Skeletal muscle tissue (tissue), 4 donors: ENCODE measurements around the gene KCTD4. TPM values are rescaled to one million over a fixed set of nuclear protein-coding genes. Genes with fewer than 3 reads are reported as not detected.
A peak's percentile ranks its signal among the peaks of the same experiment; 100 is the strongest.
"Not testable (repeated sequence)": the region's sequence is repeated elsewhere in the genome, so short reads cannot be mapped to it uniquely, and the experiment has no call there.

ENCODE experiments used
- H3K27ac ChIP-seq: one replicate; pipeline ENCODE4 v1.7.0; 2013; ENCODE audit warnings: mild to moderate bottlenecking, low read depth, low read length, inconsistent platforms
- H3K27me3 ChIP-seq, 3 donors: one replicate each; pipeline ENCODE4 v1.7.0; 2013; ENCODE audit warnings: low read length in 3 of 3; ENCODE audit not compliant: control insufficient read depth in 3 of 3, insufficient read depth in 3 of 3
- H3K36me3 ChIP-seq, 3 donors: one replicate each; pipeline ENCODE4 v1.7.0; 2013; ENCODE audit warnings: low read length in 3 of 3; ENCODE audit not compliant: control insufficient read depth in 3 of 3, insufficient read depth in 3 of 3
- H3K4me1 ChIP-seq, 3 donors: one replicate each; pipeline ENCODE4 v1.7.0; 2013; ENCODE audit warnings: low read length in 3 of 3, mild to moderate bottlenecking in 3 of 3; ENCODE audit not compliant: control insufficient read depth in 3 of 3, insufficient read depth in 3 of 3
- H3K4me3 ChIP-seq, 3 donors: one replicate each; pipeline ENCODE4 v1.7.0; 2013; ENCODE audit warnings: low read length in 3 of 3
- H3K9ac ChIP-seq, 3 donors: one replicate each; pipeline ENCODE4 v1.7.0; 2013; ENCODE audit warnings: low read length in 3 of 3, mild to moderate bottlenecking in 3 of 3, moderate library complexity in 2 of 3, low read depth in 1 of 3
- H3K9me3 ChIP-seq, 3 donors: one replicate each; pipeline ENCODE4 v1.7.0; 2013; ENCODE audit warnings: low read length in 3 of 3; ENCODE audit not compliant: control insufficient read depth in 3 of 3
- total RNA-seq: library from RNA; depleted of rRNA; stranded (reverse); fragments of >200 nt; gene quantifications from one replicate; pipeline ENCODE4 v1.2.3, GENCODE V29; 2014
- donor health status: Osteomylitis.

The KCTD4 gene
- total RNA-seq = not detected

DNA sequence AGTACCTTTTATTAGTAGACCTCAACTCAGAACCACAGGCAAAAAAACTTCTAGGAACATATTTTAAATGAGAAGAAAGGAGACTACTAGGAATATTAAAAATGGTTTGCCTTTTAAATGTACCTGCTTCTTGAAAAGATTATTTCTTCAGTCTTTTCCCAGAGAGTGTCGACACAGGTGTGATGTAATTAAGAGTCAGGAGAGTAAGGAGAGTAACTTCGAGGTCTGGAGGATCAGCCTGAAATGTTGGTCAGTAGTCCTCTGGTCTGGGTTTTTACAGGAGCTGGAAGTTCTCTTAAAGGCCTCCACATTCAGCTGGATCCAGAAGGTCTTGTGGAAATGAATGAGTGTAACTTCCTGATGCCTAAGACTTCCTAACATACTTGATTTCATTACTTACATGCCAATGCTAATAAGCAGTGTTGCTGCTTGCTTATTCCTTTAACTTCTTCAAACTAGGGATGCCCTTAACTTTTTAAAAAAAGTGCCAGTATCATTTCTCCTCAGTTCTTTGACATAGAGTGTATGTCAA, at the start of gene KCTD4:
Gene KCTD4 (minus strand): TSS at position 345 of the 532 bp plus-strand sequence. CDS start 6,478 bp downstream, outside the sequence.
- Histone ChIP-seq H3K9me3 (no peaks in the 10 kb centered on the region), H3K27ac (no peak within 1 kb of the TSS), H3K4me3 (no peak within 1 kb of the TSS), H3K4me1 (no peaks in the 10 kb centered on the region), H3K9ac (no peak within 1 kb of the TSS), H3K36me3 (no peaks in the 10 kb centered on the region), H3K27me3 (no peaks in the 10 kb centered on the region)

DNA sequence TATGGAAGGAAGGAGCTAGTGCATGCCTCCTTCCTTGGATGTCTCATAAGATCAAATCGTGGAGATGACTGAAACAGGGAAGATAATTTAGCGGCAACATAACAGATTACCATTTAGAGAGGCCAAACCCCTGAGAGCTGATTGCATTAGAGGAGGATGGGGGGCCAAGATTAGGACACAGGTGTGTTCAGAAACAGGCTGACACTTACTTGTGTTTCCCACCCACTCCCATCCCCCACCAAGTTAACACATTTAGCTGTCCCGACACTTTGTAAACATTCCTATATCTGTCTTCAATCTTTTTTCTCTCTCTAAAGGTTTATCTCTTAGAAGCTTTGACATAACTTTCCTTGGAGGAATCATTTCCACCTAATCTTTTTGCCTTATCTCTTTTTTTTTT, 48.8 kb upstream of the KCTD4 start:
- no peaks in the 10 kb centered on the region for H3K9me3 ChIP-seq
- no peak overlapping the region for H3K9ac ChIP-seq
- no peak overlapping the region for H3K27ac ChIP-seq
- H3K27me3 ChIP-seq = no peaks in the 10 kb centered on the region
- H3K36me3 ChIP-seq = peaks cover 3 to 5% (median 4%) of the 10 kb centered on the region in 3 donors
- H3K4me3 ChIP-seq = no peak overlapping the region
- H3K4me1 ChIP-seq = no peaks in the 10 kb centered on the region

DNA sequence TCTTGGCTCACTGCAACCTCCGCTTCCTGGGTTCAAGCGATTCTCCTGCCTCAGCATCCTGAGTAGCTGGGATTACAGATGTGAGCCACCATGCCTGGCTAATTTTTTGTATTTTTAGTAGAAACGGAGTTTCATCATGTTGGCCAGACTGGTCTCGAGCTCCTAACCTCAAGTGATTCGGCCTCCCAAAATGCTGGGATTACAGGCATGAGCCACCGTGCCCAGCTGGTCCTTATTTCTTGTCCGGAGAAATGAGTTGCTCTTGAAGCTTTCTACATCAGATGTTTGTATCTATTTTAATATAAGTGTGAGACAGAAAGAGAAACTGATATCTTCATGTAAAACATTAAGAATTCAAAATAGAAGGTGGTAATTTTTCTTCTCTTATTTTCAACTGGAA, 43.9 kb upstream of the KCTD4 start:
- H3K4me1 ChIP-seq = peaks cover 4 to 15% (median 10%) of the 10 kb centered on the region in 3 donors
- not testable (repeated sequence) for H3K9me3 ChIP-seq, H3K9ac ChIP-seq, H3K27ac ChIP-seq, H3K36me3 ChIP-seq, H3K27me3 ChIP-seq, H3K4me3 ChIP-seq

DNA sequence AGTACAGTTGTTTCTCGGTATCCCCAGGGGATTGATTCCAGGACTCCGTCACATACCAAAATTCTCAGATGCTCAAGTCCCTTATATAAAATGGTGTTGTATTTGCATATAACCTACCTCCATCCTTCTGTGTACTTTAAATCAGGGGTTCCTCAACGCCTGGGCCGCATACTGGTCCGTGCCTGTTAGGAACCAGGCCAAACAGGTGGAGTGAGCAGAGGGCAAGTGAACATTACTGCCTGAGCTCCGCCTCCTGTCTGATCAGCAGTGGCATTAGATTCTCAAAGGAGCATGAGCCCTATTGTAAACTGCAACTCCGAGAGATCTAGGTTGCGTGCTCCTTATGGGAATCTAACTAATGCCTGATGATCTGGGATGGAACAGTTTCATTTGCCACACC, 42.2 kb upstream of the KCTD4 start:
- H3K9ac ChIP-seq = peak overlapping the region in 1 of 3 donors; percentile 10
- no peak overlapping the region for H3K27ac ChIP-seq
- peaks cover 4 to 15% (median 10%) of the 10 kb centered on the region in 3 donors for H3K4me1 ChIP-seq
- H3K4me3 ChIP-seq = no peak overlapping the region
- H3K9me3 ChIP-seq = no peaks in the 10 kb centered on the region
- H3K27me3 ChIP-seq = no peaks in the 10 kb centered on the region
- H3K36me3 ChIP-seq = no peaks in the 10 kb centered on the region

DNA sequence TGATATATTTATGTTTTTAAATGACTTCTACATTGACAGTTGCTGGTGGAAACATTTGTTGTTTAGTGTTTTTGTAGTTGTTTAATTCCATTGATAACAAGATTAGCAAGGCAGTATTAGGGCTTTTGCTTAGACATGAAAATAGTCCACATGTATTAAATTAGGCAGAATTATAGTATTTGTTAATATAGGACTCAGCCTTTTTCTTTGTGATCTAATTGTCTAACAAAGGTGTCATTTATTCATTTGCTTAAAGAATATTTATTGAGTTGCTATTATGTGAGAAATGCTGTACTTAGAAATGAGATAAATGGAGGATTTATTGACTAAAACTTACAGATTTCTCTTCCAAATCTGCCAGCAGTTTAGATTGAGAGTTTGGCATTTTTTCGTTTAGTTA, 41.7 kb upstream of the KCTD4 start:
- H3K9me3 ChIP-seq = no peaks in the 10 kb centered on the region
- H3K27ac ChIP-seq = no peak overlapping the region
- H3K4me3 ChIP-seq = no peak overlapping the region
- H3K9ac ChIP-seq = peak overlapping the region in 1 of 3 donors; percentile 8
- H3K4me1 ChIP-seq = peaks cover 4 to 15% (median 10%) of the 10 kb centered on the region in 3 donors
- H3K36me3 ChIP-seq = no peaks in the 10 kb centered on the region
- no peaks in the 10 kb centered on the region for H3K27me3 ChIP-seq

DNA sequence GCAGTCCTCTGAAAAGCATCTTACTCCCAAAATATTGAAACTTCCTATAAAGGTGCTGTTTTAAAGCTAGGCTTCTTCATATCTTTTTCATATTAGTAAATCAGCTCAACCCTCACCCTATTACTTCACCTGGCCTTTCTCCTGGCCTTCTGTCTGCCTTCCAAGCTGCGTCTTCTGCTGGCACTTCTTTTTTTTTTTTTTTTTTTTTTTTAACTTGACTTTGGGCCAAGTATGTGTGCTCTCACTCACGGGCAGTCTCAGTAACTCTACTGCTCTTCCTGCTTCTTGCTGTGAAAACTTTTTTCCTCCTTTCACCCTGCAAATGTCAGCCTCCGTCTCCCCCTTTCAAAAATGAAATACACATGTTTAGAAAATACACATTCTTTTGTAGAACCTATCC, 41.2 kb upstream of the KCTD4 start:
- no peaks in the 10 kb centered on the region for H3K36me3 ChIP-seq
- H3K4me3 ChIP-seq = no peak overlapping the region
- no peaks in the 10 kb centered on the region for H3K9me3 ChIP-seq
- H3K27ac ChIP-seq = no peak overlapping the region
- no peaks in the 10 kb centered on the region for H3K27me3 ChIP-seq
- H3K4me1 ChIP-seq = peaks cover 4 to 15% (median 10%) of the 10 kb centered on the region in 3 donors
- peak overlapping the region in 1 of 3 donors; percentile 8 for H3K9ac ChIP-seq

DNA sequence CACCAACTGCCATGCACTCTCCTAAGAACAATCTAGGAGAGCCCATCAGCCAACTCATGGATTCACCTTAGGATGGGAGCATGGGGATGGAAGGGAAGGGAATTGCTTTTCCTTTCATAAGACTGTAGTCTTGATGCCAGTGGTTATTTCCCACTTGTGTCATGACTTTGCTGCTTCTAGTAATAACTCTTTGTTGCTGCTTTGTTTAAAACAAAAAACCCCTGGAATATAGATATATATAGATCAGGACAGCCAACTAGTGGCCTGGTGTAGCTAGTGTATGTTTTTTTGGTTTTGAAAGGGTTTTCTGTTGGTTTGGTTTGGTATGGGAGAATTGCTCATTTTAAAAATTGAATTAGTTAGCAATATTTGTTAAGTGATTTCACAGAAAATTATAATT, 39.3 kb upstream of the KCTD4 start:
- Histone ChIP-seq H3K4me3 (no peak overlapping the region), H3K36me3 (no peaks in the 10 kb centered on the region), H3K27ac (no peak overlapping the region)

DNA sequence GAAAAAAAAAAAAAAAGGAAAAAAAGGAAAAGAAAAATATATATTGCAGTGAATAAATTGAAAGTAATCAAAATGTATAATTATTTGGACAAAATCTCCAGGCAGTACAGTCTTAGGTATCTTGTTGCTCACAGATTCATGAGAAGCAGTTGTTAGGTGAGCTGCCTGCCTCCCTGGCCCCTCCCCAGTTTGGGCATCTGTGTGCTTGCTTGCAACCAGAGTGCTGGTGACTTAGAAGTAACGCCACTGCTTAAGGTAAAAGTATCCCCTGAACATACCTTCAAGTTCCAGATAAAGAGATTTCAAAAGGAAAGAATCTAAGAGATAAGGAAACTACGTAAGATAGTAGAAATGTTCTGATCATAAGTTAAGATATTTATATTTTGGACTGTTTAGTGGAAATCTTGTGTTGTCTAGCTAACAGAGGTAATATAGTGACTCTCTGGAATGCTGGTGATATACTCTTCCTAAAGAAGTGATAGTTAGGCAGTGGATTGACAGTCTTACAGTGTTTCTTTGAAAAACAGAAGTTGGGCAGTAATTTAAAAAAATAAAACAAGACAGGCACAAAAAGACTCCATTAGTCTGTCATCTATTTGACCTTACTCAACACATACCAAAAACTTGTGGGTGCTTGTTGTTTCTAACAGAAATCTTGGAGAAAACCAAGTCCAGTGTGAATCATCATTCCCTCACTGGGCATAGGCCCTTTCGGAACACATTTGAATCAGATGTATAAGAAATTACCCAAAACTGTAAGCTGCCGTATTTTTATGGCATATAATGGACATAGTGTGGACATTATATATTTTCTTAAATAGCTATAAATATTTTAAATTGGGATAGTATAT, 38.3 kb upstream of the KCTD4 start:
- Histone ChIP-seq H3K4me3 (no peak overlapping the region), H3K9me3 (no peaks in the 10 kb centered on the region), H3K27me3 (no peaks in the 10 kb centered on the region), H3K27ac (no peak overlapping the region), H3K9ac (no peak overlapping the region), H3K36me3 (no peaks in the 10 kb centered on the region), H3K4me1 (peaks cover 4 to 15% (median 10%) of the 10 kb centered on the region in 3 donors)

More for the DNA sequence above, 39.3 kb upstream of the KCTD4 start:
- Histone ChIP-seq H3K27me3 (no peaks in the 10 kb centered on the region), H3K9me3 (no peaks in the 10 kb centered on the region), H3K9ac (no peak overlapping the region), H3K4me1 (peaks cover 4 to 15% (median 10%) of the 10 kb centered on the region in 3 donors)

DNA sequence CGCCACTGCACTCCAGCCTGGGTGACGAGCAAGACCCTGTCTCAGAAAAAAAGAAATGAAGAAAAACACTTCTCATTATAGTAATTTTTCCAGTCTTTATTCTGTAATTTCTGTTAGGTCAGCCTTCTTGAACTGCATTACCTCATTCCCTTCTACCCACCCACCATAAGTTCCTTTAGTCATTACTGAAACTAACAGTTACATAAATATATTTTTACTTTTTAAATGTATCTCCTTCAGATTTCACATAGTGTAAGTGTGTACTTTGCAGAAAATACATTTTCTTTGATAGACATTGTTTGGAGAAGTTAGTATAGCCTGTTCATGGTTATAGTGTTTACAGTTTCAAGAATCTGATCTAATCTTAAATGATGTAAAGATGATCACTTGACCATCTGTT, 31.7 kb upstream of the KCTD4 start:
- Histone ChIP-seq H3K4me3 (no peak overlapping the region), H3K4me1 (no peaks in the 10 kb centered on the region), H3K9me3 (no peaks in the 10 kb centered on the region), H3K9ac (no peak overlapping the region), H3K27me3 (no peaks in the 10 kb centered on the region), H3K36me3 (no peaks in the 10 kb centered on the region), H3K27ac (no peak overlapping the region)

DNA sequence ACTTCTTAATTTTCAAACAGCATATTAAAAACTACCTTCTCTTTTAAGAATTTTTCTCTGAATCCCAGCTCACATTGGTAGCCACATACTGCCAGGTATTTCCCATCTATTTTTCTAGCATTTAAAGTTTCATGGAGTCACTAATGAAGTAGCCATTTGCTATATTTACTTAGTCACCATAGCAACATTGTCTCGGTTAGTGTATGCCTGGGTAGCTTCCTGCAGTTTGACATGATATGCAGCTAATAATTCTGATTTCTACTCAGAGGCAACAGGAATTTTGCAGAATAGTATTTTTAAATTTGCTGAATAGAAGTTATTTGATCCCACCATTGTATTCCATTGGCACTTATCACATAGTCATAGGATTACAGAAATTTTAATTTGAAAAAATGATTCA, 30.9 kb upstream of the KCTD4 start:
- H3K27ac ChIP-seq = no peak overlapping the region
- H3K9ac ChIP-seq = no peak overlapping the region
- H3K4me3 ChIP-seq = no peak overlapping the region
- H3K9me3 ChIP-seq = no peaks in the 10 kb centered on the region
- no peaks in the 10 kb centered on the region for H3K27me3 ChIP-seq
- H3K36me3 ChIP-seq = no peaks in the 10 kb centered on the region
- H3K4me1 ChIP-seq = no peaks in the 10 kb centered on the region
